ENCODE data around the gene TERB1. TPM values are rescaled to one million over a fixed set of nuclear protein-coding genes. Genes with fewer than 3 reads are reported as not detected.

The TERB1 gene
- total and polyA plus RNA-seq, 11 donors = not detected

DNA sequence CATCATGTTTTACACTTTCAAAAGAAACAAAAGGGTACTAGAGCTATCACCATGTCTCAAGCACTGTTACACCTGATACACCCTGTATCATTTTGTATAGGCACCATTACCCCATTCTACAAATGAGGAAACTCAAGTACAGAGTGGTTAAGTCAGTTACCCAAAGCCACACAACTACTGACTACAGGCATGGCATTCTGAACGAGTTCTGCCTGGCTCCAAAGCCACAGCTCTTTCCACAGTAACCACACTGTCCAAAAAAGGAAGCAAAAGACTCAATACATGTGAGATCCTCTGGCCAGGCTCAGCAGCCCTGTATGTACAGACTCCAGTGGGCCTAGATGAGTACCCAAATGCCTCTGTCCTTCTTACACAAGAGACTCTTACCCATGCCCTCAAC is 54.7 kb downstream of the TERB1 start:
- peak in 1 of 4 donors; percentile 23 for ATAC-seq
- 7 to 17% (median 12%) methylated on average over 1 of the region's 1 CpG for WGBS, 4 donors
- TF ChIP-seq, protein P1, sequence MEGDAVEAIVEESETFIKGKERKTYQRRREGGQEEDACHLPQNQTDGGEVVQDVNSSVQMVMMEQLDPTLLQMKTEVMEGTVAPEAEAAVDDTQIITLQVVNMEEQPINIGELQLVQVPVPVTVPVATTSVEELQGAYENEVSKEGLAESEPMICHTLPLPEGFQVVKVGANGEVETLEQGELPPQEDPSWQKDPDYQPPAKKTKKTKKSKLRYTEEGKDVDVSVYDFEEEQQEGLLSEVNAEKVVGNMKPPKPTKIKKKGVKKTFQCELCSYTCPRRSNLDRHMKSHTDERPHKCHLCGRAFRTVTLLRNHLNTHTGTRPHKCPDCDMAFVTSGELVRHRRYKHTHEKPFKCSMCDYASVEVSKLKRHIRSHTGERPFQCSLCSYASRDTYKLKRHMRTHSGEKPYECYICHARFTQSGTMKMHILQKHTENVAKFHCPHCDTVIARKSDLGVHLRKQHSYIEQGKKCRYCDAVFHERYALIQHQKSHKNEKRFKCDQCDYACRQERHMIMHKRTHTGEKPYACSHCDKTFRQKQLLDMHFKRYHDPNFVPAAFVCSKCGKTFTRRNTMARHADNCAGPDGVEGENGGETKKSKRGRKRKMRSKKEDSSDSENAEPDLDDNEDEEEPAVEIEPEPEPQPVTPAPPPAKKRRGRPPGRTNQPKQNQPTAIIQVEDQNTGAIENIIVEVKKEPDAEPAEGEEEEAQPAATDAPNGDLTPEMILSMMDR (IDR thresholded peaks at IDR 0.05) = no peak
- TF ChIP-seq POLR2A (IDR thresholded peaks at IDR 0.05) = no peak
- no peak for DNase-seq
- no peak overlapping the region for H3K4me3 ChIP-seq
- intact Hi-C loops (cut with DNase I) = loop anchor here in 3 of 10 donors (10.0 kb wide), 4 partner anchors 52 to 1488 kb away; partner anchors contain the start of genes CMTM4 (in 1 of the 3) and ESRP2 (in 1 of the 3)
- peaks cover 0 to 80% (median 43%) of the 10 kb centered on the region in 12 donors for H3K4me1 ChIP-seq
- peak overlapping the region in 2 of 12 donors; percentile 15 to 20 for H3K27ac ChIP-seq
- no peaks in the 10 kb centered on the region for H3K9me3 ChIP-seq
- no peaks in the 10 kb centered on the region for H3K27me3 ChIP-seq
- H3K36me3 ChIP-seq = peaks cover 0 to 80% (median 73%) of the 10 kb centered on the region in 9 donors

DNA sequence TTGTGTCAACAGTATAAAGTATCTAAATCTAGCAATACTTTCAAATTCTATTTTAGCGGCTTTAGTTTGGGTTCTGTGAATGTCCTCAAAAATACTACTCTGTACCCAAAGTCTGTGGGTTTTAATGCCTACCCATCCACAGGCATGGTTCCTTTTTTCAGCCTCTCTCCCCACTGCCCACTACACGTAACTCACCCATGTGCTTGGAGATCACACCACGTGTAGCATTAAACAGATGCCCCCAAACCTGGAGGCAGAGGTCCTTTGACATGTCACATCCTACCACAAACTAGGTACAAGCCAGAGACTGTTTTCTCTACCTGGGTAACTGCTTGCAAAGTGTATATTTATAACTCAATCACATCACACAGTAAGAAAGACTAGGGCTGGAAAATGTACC is 55.3 kb downstream of the TERB1 start:
- Histone ChIP-seq H3K4me3 (no peak overlapping the region), H3K27ac (peak overlapping the region in 2 of 12 donors; percentile 3 to 15), H3K27me3 (no peaks in the 10 kb centered on the region), H3K9me3 (no peaks in the 10 kb centered on the region), H3K4me1 (peaks cover 3 to 86% (median 48%) of the 10 kb centered on the region in 12 donors), H3K36me3 (peaks cover 0 to 81% (median 73%) of the 10 kb centered on the region in 9 donors)
- intact Hi-C loops (cut with DNase I) = loop anchor here in 3 of 10 donors (10.0 kb wide), 4 partner anchors 51 to 1489 kb away; partner anchors contain the start of genes CMTM4 (in 1 of the 3) and ESRP2 (in 1 of the 3)
- 58 to 71% (median 63%) methylated on average over 3 of the region's 3 CpGs for WGBS, 4 donors
- TF ChIP-seq, protein P1 (IDR thresholded peaks at IDR 0.05) = no peak
- TF ChIP-seq POLR2A (IDR thresholded peaks at IDR 0.05) = no peak
- ATAC-seq (no peak), DNase-seq (no peak)

DNA sequence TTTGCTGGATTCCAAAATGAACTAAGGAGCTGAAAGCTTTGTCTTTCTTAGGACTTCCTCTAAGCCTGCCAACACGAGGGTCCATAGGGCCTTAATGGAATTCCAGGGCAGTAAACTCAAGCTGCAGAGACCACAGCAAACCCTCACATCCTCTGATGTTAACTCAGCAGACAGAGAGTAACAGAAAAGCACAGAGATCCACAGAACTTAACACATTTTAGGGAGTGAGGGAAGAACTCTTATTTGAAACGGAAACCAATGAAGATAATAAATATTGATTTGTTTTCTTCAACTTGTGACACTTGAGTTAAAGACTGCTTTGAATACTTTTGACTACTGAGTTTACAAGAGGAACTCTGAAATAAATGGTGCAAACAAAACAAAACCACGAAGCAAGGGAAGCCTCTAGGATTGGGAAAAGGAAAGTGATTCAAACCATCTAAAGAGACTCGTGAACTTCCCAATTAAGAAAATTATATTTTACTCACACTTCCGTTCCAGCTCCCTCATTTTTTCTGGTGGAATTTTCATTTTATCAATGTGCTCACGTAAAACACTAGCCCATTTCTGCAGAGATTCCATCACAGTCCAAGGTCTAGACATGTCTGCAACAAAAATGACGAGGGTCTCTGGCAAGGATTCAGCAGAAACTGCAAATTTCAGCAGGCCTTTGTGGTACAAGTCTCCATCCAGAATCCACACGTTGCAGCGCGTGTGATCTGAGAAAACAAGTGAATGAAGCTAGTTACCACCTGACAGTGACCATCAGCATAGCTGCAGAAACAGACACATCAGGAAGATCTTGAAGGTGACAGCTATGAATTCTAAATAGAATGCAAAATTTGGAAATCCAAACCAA is 59.2 kb downstream of the TERB1 start:
- no peak for TF ChIP-seq POLR2A (IDR thresholded peaks at IDR 0.05)
- TF ChIP-seq, protein P1 (IDR thresholded peaks at IDR 0.05) = no peak
- Histone ChIP-seq H3K4me1 (peaks cover 13 to 71% (median 43%) of the 10 kb centered on the region in 12 donors), H3K27me3 (no peaks in the 10 kb centered on the region), H3K27ac (peak overlapping the region; percentile 63 to 94 (median 86)), H3K9me3 (no peaks in the 10 kb centered on the region), H3K36me3 (peaks cover 0 to 90% (median 78%) of the 10 kb centered on the region in 9 donors), H3K4me3 (peak overlapping the region in 7 of 12 donors; percentile 1 to 17 (median 5))
- ATAC-seq = peak in 1 of 4 donors; percentile 40
- 43 to 54% (median 48%) methylated on average over 10 of the region's 10 CpGs for WGBS, 4 donors
- DNase-seq = peak in 2 of 5 donors; percentile 29 to 30
- intact Hi-C loops (cut with DNase I) = loop anchor here in 4 of 10 donors (1.0 to 10.0 kb wide), 5 partner anchors 9 to 1493 kb away; partner anchors contain the start of genes DYNC1LI2 (in 2 of the 4), CMTM4 (in 1 of the 4) and ESRP2 (in 1 of the 4)
